A673 (cell line): Measurements from ENCODE around the gene LMBR1.

Experiments used
- CTCF ChIP-seq: fragments of 300-800, 200-600 bp; sonication (generic); conservative IDR thresholded peaks from 2 replicates; pipeline ENCODE4 v1.5.1; 2017; ENCODE audit warnings: low read depth, mild to moderate bottlenecking, antibody characterized with exemption, low read length, moderate library complexity, mixed read lengths
- EZH2 ChIP-seq: fragments of 200-600 bp; sonication (generic); IDR thresholded peaks from 2 replicates; pipeline ENCODE4 v1.6.1; 2017; ENCODE audit warnings: borderline replicate concordance, low read depth, mild to moderate bottlenecking, mixed read lengths, antibody characterized with exemption, low read length; ENCODE audit not compliant: poor library complexity, severe bottlenecking

- TF ChIP-seq CTCF = no peak
- no peak for TF ChIP-seq EZH2
These were observed 742 bp downstream of the LMBR1 start for GRCh38 chr7:156892081-156892800.
